Fibroblast of skin of right biceps (primary cell): ENCODE measurements around the gene BLM.

ENCODE experiments used
- DNase-seq: peaks from one replicate; pipeline ENCODE4 v3.0.0-alpha.2; 2013

The BLM gene

GRCh38 chr15:90691982-90692773 lies 25.0 kb upstream of the BLM start:
- DNase-seq, result no peak

- no peak for DNase-seq
These were observed 22.2 kb upstream of the BLM start for GRCh38 chr15:90694987-90695386.

- no peak for DNase-seq
These were observed 20.0 kb upstream of the BLM start for GRCh38 chr15:90697175-90697574.

GRCh38 chr15:90698629-90699028 lies 18.5 kb upstream of the BLM start:
- DNase-seq, result no peak

- DNase-seq, result no peak
These were observed 16.1 kb upstream of the BLM start for GRCh38 chr15:90701048-90701447.

- DNase-seq, result no peak
These were observed 15.1 kb upstream of the BLM start for GRCh38 chr15:90701880-90702630.

- DNase-seq, result no peak
These were observed 13.7 kb upstream of the BLM start for GRCh38 chr15:90703455-90703854.

- DNase-seq, result no peak
These were observed 11.9 kb upstream of the BLM start for GRCh38 chr15:90705212-90705611.

GRCh38 chr15:90706394-90707327 lies 10.5 kb upstream of the BLM start:
- no peak for DNase-seq

GRCh38 chr15:90707489-90707888 lies 9.7 kb upstream of the BLM start:
- DNase-seq, result no peak

- DNase-seq, result no peak
These were observed 8.6 kb upstream of the BLM start for GRCh38 chr15:90708516-90708915.

- DNase-seq, result no peak
These were observed 7.9 kb upstream of the BLM start for GRCh38 chr15:90709278-90709677.

- DNase-seq, result no peak
These were observed 6.6 kb upstream of the BLM start for GRCh38 chr15:90710436-90711027.

- no peak for DNase-seq
These were observed 5.7 kb upstream of the BLM start for GRCh38 chr15:90711418-90711824.

GRCh38 chr15:90711842-90712241 lies 5.3 kb upstream of the BLM start:
- DNase-seq, result no peak

- DNase-seq, result no peak
These were observed 4.1 kb upstream of the BLM start for GRCh38 chr15:90713081-90713480.

- no peak for DNase-seq
These were observed 700 bp upstream of the BLM start for GRCh38 chr15:90716317-90716975.

GRCh38 chr15:90718232-90718631 lies 1.1 kb downstream of the BLM start:
- no peak for DNase-seq

GRCh38 chr15:90720131-90720530 lies 3.0 kb downstream of the BLM start:
- DNase-seq, result no peak

- no peak for DNase-seq
These were observed 12.1 kb downstream of the BLM start for GRCh38 chr15:90729261-90729660.

GRCh38 chr15:90730290-90730689 lies 13.1 kb downstream of the BLM start:
- DNase-seq, result no peak

GRCh38 chr15:90735923-90736322 lies 18.8 kb downstream of the BLM start:
- DNase-seq, result no peak
